ENCODE measurements around the gene TXNDC17.

Gene TXNDC17

GRCh38 chr17:6666557-6666956 is 25.7 kb downstream of the TXNDC17 start:
- Histone ChIP-seq H3K9me3 (ENCODE audit: control insufficient read depth, low read length) (no peaks in the 10 kb centered on the region), H3K4me1 (ENCODE audit: control insufficient read depth, insufficient read depth, low read length) (no peaks in the 10 kb centered on the region), H3K4me3 (ENCODE audit: low read length) (no peak overlapping the region), H3K36me3 (ENCODE audit: control insufficient read depth, insufficient read depth, low read length, severe bottlenecking) (no peaks in the 10 kb centered on the region), H3K9ac (ENCODE audit: low read length) (no peak overlapping the region), H3K27me3 (replicated peaks; ENCODE audit: control insufficient read depth, insufficient read depth, low read length) (peaks cover 41% of the 10 kb centered on the region)
- DNase-seq (ENCODE audit: low read depth), result no peak

GRCh38 chr17:6667516-6667915 is 26.7 kb downstream of the TXNDC17 start:
- no peaks in the 10 kb centered on the region for H3K4me1 ChIP-seq (ENCODE audit: control insufficient read depth, insufficient read depth, low read length)
- H3K4me3 ChIP-seq (ENCODE audit: low read length), result no peak overlapping the region
- no peaks in the 10 kb centered on the region for H3K9me3 ChIP-seq (ENCODE audit: control insufficient read depth, low read length)
- no peak for DNase-seq (ENCODE audit: low read depth)
- H3K36me3 ChIP-seq (ENCODE audit: control insufficient read depth, insufficient read depth, low read length, severe bottlenecking), result no peaks in the 10 kb centered on the region
- H3K27me3 ChIP-seq (replicated peaks; ENCODE audit: control insufficient read depth, insufficient read depth, low read length), result peaks cover 33% of the 10 kb centered on the region
- H3K9ac ChIP-seq (ENCODE audit: low read length), result no peak overlapping the region

- H3K4me3 ChIP-seq (ENCODE audit: low read length), result no peak overlapping the region
- H3K36me3 ChIP-seq (ENCODE audit: control insufficient read depth, insufficient read depth, low read length, severe bottlenecking), result no peaks in the 10 kb centered on the region
- peaks cover 29% of the 10 kb centered on the region for H3K27me3 ChIP-seq (replicated peaks; ENCODE audit: control insufficient read depth, insufficient read depth, low read length)
- H3K9ac ChIP-seq (ENCODE audit: low read length), result no peak overlapping the region
- DNase-seq (ENCODE audit: low read depth), result no peak
- H3K4me1 ChIP-seq (ENCODE audit: control insufficient read depth, insufficient read depth, low read length), result no peaks in the 10 kb centered on the region
- H3K9me3 ChIP-seq (ENCODE audit: control insufficient read depth, low read length), result no peaks in the 10 kb centered on the region
Observed at GRCh38 chr17:6668219-6668618, 27.4 kb downstream of the TXNDC17 start.

GRCh38 chr17:6668727-6669425 is 28.0 kb downstream of the TXNDC17 start:
- Histone ChIP-seq H3K27me3 (replicated peaks; ENCODE audit: control insufficient read depth, insufficient read depth, low read length) (peaks cover 29% of the 10 kb centered on the region), H3K4me3 (ENCODE audit: low read length) (no peak overlapping the region), H3K9me3 (ENCODE audit: control insufficient read depth, low read length) (no peaks in the 10 kb centered on the region), H3K9ac (ENCODE audit: low read length) (no peak overlapping the region), H3K36me3 (ENCODE audit: control insufficient read depth, insufficient read depth, low read length, severe bottlenecking) (no peaks in the 10 kb centered on the region), H3K4me1 (ENCODE audit: control insufficient read depth, insufficient read depth, low read length) (no peaks in the 10 kb centered on the region)
- no peak for DNase-seq (ENCODE audit: low read depth)

GRCh38 chr17:6669479-6670212 is 28.8 kb downstream of the TXNDC17 start:
- no peaks in the 10 kb centered on the region for H3K4me1 ChIP-seq (ENCODE audit: control insufficient read depth, insufficient read depth, low read length)
- peaks cover 35% of the 10 kb centered on the region for H3K27me3 ChIP-seq (replicated peaks; ENCODE audit: control insufficient read depth, insufficient read depth, low read length)
- no peaks in the 10 kb centered on the region for H3K36me3 ChIP-seq (ENCODE audit: control insufficient read depth, insufficient read depth, low read length, severe bottlenecking)
- no peaks in the 10 kb centered on the region for H3K9me3 ChIP-seq (ENCODE audit: control insufficient read depth, low read length)
- H3K4me3 ChIP-seq (ENCODE audit: low read length), result no peak overlapping the region
- no peak for DNase-seq (ENCODE audit: low read depth)
- H3K9ac ChIP-seq (ENCODE audit: low read length), result no peak overlapping the region

GRCh38 chr17:6670571-6670970 is 29.7 kb downstream of the TXNDC17 start:
- no peak overlapping the region for H3K9ac ChIP-seq (ENCODE audit: low read length)
- H3K36me3 ChIP-seq (ENCODE audit: control insufficient read depth, insufficient read depth, low read length, severe bottlenecking), result no peaks in the 10 kb centered on the region
- no peaks in the 10 kb centered on the region for H3K4me1 ChIP-seq (ENCODE audit: control insufficient read depth, insufficient read depth, low read length)
- H3K9me3 ChIP-seq (ENCODE audit: control insufficient read depth, low read length), result no peaks in the 10 kb centered on the region
- DNase-seq (ENCODE audit: low read depth), result no peak
- H3K27me3 ChIP-seq (replicated peaks; ENCODE audit: control insufficient read depth, insufficient read depth, low read length), result peaks cover 44% of the 10 kb centered on the region
- no peak overlapping the region for H3K4me3 ChIP-seq (ENCODE audit: low read length)

GRCh38 chr17:6670999-6671398 is 30.1 kb downstream of the TXNDC17 start:
- Histone ChIP-seq H3K9ac (ENCODE audit: low read length) (no peak overlapping the region), H3K36me3 (ENCODE audit: control insufficient read depth, insufficient read depth, low read length, severe bottlenecking) (no peaks in the 10 kb centered on the region), H3K27me3 (replicated peaks; ENCODE audit: control insufficient read depth, insufficient read depth, low read length) (peaks cover 48% of the 10 kb centered on the region), H3K4me3 (ENCODE audit: low read length) (no peak overlapping the region), H3K9me3 (ENCODE audit: control insufficient read depth, low read length) (no peaks in the 10 kb centered on the region), H3K4me1 (ENCODE audit: control insufficient read depth, insufficient read depth, low read length) (no peaks in the 10 kb centered on the region)
- no peak for DNase-seq (ENCODE audit: low read depth)

GRCh38 chr17:6671431-6671830 is 30.6 kb downstream of the TXNDC17 start:
- DNase-seq (ENCODE audit: low read depth), result no peak
- no peaks in the 10 kb centered on the region for H3K4me1 ChIP-seq (ENCODE audit: control insufficient read depth, insufficient read depth, low read length)
- H3K27me3 ChIP-seq (replicated peaks; ENCODE audit: control insufficient read depth, insufficient read depth, low read length), result peaks cover 52% of the 10 kb centered on the region
- H3K9me3 ChIP-seq (ENCODE audit: control insufficient read depth, low read length), result no peaks in the 10 kb centered on the region
- H3K36me3 ChIP-seq (ENCODE audit: control insufficient read depth, insufficient read depth, low read length, severe bottlenecking), result no peaks in the 10 kb centered on the region
- no peak overlapping the region for H3K4me3 ChIP-seq (ENCODE audit: low read length)
- H3K9ac ChIP-seq (ENCODE audit: low read length), result no peak overlapping the region

- Histone ChIP-seq H3K4me1 (ENCODE audit: control insufficient read depth, insufficient read depth, low read length) (no peaks in the 10 kb centered on the region), H3K36me3 (ENCODE audit: control insufficient read depth, insufficient read depth, low read length, severe bottlenecking) (no peaks in the 10 kb centered on the region), H3K27me3 (replicated peaks; ENCODE audit: control insufficient read depth, insufficient read depth, low read length) (peaks cover 58% of the 10 kb centered on the region), H3K9ac (ENCODE audit: low read length) (no peak overlapping the region), H3K4me3 (ENCODE audit: low read length) (no peak overlapping the region), H3K9me3 (ENCODE audit: control insufficient read depth, low read length) (no peaks in the 10 kb centered on the region)
- no peak for DNase-seq (ENCODE audit: low read depth)
Observed at GRCh38 chr17:6674586-6674985, 33.7 kb downstream of the TXNDC17 start.

GRCh38 chr17:6675201-6675825 is 34.5 kb downstream of the TXNDC17 start:
- no peak for DNase-seq (ENCODE audit: low read depth)

GRCh38 chr17:6676802-6677157 is 35.9 kb downstream of the TXNDC17 start:
- Histone ChIP-seq H3K4me3 (ENCODE audit: low read length) (no peak overlapping the region), H3K9me3 (ENCODE audit: control insufficient read depth, low read length) (no peaks in the 10 kb centered on the region), H3K36me3 (ENCODE audit: control insufficient read depth, insufficient read depth, low read length, severe bottlenecking) (no peaks in the 10 kb centered on the region), H3K9ac (ENCODE audit: low read length) (no peak overlapping the region), H3K4me1 (ENCODE audit: control insufficient read depth, insufficient read depth, low read length) (no peaks in the 10 kb centered on the region), H3K27me3 (replicated peaks; ENCODE audit: control insufficient read depth, insufficient read depth, low read length) (peaks cover 49% of the 10 kb centered on the region)
- DNase-seq (ENCODE audit: low read depth), result no peak

More at GRCh38 chr17:6675201-6675825, 34.5 kb downstream of the TXNDC17 start:
- Histone ChIP-seq H3K4me3 (ENCODE audit: low read length) (no peak overlapping the region), H3K9ac (ENCODE audit: low read length) (no peak overlapping the region), H3K4me1 (ENCODE audit: control insufficient read depth, insufficient read depth, low read length) (no peaks in the 10 kb centered on the region), H3K9me3 (ENCODE audit: control insufficient read depth, low read length) (no peaks in the 10 kb centered on the region), H3K27me3 (replicated peaks; ENCODE audit: control insufficient read depth, insufficient read depth, low read length) (peaks cover 55% of the 10 kb centered on the region), H3K36me3 (ENCODE audit: control insufficient read depth, insufficient read depth, low read length, severe bottlenecking) (no peaks in the 10 kb centered on the region)

Measured in adipocyte (in vitro differentiated cells).